ENCODE results near the gene CORO1C. TPM values are rescaled to one million over a fixed set of nuclear protein-coding genes. Genes with fewer than 3 reads are reported as not detected.
"Not testable (repeated sequence)": the region's sequence is repeated elsewhere in the genome, so short reads cannot be mapped to it uniquely, and the experiment has no call there.

The CORO1C gene
- total RNA-seq, 1 experiment from 2014 or later, result 139 TPM

DNA sequence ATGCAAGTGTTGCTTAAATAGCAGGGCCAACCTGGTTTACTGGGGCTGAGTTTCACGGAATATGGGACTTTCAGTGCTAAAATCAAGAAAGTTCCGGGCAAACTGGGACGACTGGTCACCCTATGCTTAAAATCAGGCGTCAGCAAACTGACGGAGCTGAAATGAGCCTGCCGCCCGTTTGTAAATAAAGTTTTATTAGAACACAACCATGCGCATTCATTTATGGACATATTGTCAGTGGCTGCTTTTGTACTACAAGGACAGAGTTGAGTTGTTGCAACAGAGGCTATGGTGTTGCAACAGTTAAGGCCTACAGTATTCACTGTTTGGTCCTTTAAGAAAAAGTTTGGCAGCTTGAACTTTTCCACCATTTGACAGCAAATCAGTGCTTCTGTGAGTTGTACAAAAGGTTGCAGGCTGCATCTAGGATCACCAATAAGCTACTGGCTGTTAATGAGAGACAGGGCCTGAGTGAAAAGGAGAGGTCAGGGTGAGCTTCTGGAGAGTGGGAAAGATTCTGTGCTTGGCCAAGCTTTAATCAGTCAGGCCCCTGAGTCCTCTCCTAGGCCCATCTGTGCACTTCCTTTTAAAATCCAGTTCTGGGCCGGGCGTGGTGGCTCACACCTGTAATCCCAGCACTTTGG, 111.0 kb downstream of the CORO1C start:
- no peaks in the 10 kb centered on the region for H4K20me1 ChIP-seq (ENCODE audit: insufficient read depth)
- H3K4me3 ChIP-seq, result no peak overlapping the region
- POLR2A ChIA-PET (ENCODE audit: unreplicated experiment), result no interaction called here
- TF ChIP-seq EZH2 (IDR thresholded peaks at IDR 0.05; ENCODE audit: low read depth) (no peak), CTCF (conservative IDR thresholded peaks at IDR 0.05) (no peak)
- no peaks in the 10 kb centered on the region for H3K27me3 ChIP-seq (ENCODE audit: insufficient read depth, low read depth)
- no peak overlapping the region for H3K27ac ChIP-seq
- CTCF ChIA-PET, result no interaction called here
- peak overlapping the region; percentile 51 for H3K4me2 ChIP-seq
- no peaks in the 10 kb centered on the region for H3K9me3 ChIP-seq (ENCODE audit: insufficient read depth, low read depth)
- H3K79me2 ChIP-seq (ENCODE audit: low read depth), result no peaks in the 10 kb centered on the region
- H3K36me3 ChIP-seq (ENCODE audit: low read depth), result no peaks in the 10 kb centered on the region
- BruUV-seq (replicated peaks), result no TSS peak
- peaks cover 16% of the 10 kb centered on the region for H3K4me1 ChIP-seq (replicated peaks; ENCODE audit: insufficient read depth)
- 0 out of 2 replicates have a peak overlapping the region, but pooled peaks have one; percentile 25 for H2AFZ ChIP-seq
- peak in 1 of 2 experiments; percentile 57 for DNase-seq
- intact Hi-C loops (cut with micrococcal nuclease; ENCODE audit: unreplicated experiment), result no loop called here
- H3K9me2 ChIP-seq (ENCODE audit: insufficient read depth), result no peaks in the 10 kb centered on the region
- peaks cover 10% of the 10 kb centered on the region; the same call in 1 of the 2 replicates for H3F3A ChIP-seq (ENCODE audit: insufficient read depth, low read depth)

DNA sequence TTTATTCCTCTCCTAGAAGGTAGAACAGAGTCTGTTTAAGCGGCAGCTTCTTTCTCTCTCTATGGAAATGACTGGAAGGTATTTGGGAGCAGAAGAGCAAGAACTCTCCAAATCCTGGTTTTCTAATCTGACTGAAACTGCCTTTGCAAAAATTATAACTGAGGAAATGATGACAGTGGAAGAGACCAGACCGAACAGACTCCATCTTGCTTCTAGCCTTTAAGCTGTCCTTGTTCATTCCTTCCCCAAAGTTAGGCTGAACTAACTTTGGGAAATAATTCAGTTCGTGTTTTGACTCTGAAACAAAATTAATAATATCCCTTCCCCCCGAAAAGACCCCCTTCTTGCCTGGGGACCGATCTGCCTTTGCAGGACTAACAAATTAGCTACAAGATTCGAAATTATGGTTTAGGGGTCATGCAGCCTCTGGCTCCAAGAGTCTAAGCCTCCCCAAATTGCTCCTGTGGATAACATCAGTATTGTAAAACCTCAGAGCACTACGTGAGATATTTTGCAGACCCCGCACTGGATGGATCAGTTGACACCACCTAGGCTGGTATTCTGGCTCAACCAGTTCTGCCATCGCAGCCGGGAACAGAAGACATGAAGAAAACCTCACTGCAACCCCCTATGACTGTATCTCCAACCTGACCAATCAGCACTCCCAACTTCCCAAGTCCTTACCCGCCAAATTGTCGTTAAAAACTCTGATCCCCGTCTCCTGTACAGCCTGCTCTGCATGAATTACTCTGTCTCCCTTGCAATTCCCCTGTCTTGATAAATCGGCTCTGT, 111.8 kb downstream of the CORO1C start:
- POLR2A ChIA-PET (ENCODE audit: unreplicated experiment), result interaction anchor here (0.6 kb wide), 1 partner anchor 918 kb away, joined by 8 read pairs; no protein-coding TSS in a partner anchor
- H3K9me3 ChIP-seq (ENCODE audit: insufficient read depth, low read depth), result no peaks in the 10 kb centered on the region
- CTCF ChIA-PET, result no interaction called here
- intact Hi-C loops (cut with micrococcal nuclease; ENCODE audit: unreplicated experiment), result loop anchor here (2.0 to 10.0 kb wide), 4 partner anchors 49 to 705 kb away; partner anchors contain the start of genes ALKBH2 and FICD
- H3K4me2 ChIP-seq, result peak overlapping the region; percentile 51
- BruUV-seq (replicated peaks), result no TSS peak
- peak in 1 of 2 experiments; percentile 55 for DNase-seq
- no peaks in the 10 kb centered on the region for H3K36me3 ChIP-seq (ENCODE audit: low read depth)
- TF ChIP-seq EZH2 (IDR thresholded peaks at IDR 0.05; ENCODE audit: low read depth) (no peak), CTCF (conservative IDR thresholded peaks at IDR 0.05) (no peak)
- no peaks in the 10 kb centered on the region for H3K27me3 ChIP-seq (ENCODE audit: insufficient read depth, low read depth)
- H3K27ac ChIP-seq, result no peak overlapping the region
- H2AFZ ChIP-seq, result 0 out of 2 replicates have a peak overlapping the region, but pooled peaks have one; percentile 25
- peaks cover 16% of the 10 kb centered on the region for H3K4me1 ChIP-seq (replicated peaks; ENCODE audit: insufficient read depth)
- H3F3A ChIP-seq (ENCODE audit: insufficient read depth, low read depth), result 0 out of 2 replicates have a peak, but pooled peaks cover 10% of the 10 kb centered on the region
- no peak overlapping the region for H3K4me3 ChIP-seq
- H4K20me1 ChIP-seq (ENCODE audit: insufficient read depth), result no peaks in the 10 kb centered on the region
- H3K79me2 ChIP-seq (ENCODE audit: low read depth), result no peaks in the 10 kb centered on the region
- H3K9me2 ChIP-seq (ENCODE audit: insufficient read depth), result no peaks in the 10 kb centered on the region

DNA sequence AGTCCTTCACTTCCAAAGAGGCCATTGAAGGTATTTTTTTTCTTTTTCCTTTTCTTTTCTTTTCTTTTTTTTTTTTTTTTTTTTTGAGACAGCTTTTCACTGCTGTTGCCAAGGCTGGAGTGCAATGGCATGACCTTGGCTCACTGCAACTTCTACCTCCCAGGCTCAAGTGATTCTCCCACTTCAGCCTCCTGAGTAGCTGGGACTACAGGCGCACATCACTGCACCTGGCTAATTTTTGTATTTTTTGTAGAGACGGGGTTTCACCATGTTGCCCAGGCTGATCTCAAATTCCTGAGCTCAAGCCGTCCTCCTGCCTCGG, 112.4 kb downstream of the CORO1C start:
- H3K9me2 ChIP-seq (ENCODE audit: insufficient read depth); BruUV-seq (replicated peaks); H3K9me3 ChIP-seq (ENCODE audit: insufficient read depth, low read depth); H3K36me3 ChIP-seq (ENCODE audit: low read depth); CTCF ChIA-PET; H3K27me3 ChIP-seq (ENCODE audit: insufficient read depth, low read depth); H3K4me2 ChIP-seq; H3K27ac ChIP-seq; H3K4me3 ChIP-seq; H3K79me2 ChIP-seq (ENCODE audit: low read depth); DNase-seq; H4K20me1 ChIP-seq (ENCODE audit: insufficient read depth); H2AFZ ChIP-seq; H3F3A ChIP-seq (ENCODE audit: insufficient read depth, low read depth): not testable (repeated sequence)
- peaks cover 16% of the 10 kb centered on the region for H3K4me1 ChIP-seq (replicated peaks; ENCODE audit: insufficient read depth)
- POLR2A ChIA-PET (ENCODE audit: unreplicated experiment), result interaction anchor here (0.6 kb wide), 1 partner anchor 917 kb away, joined by 8 read pairs; no protein-coding TSS in a partner anchor
- intact Hi-C loops (cut with micrococcal nuclease; ENCODE audit: unreplicated experiment), result loop anchor here (1.0 to 10.0 kb wide), 5 partner anchors 48 to 704 kb away; partner anchors contain the start of genes ALKBH2 and FICD

All from PC-9 (cell line).